Fibroblast of lung (primary cell): Measurements from ENCODE around the gene CASP1. TPM values are rescaled to one million over a fixed set of nuclear protein-coding genes. Genes with fewer than 3 reads are reported as not detected.

Experiments used
- DNase-seq, 2 donors: peaks; one replicate each; pipeline versions ENCODE4 v3.0.0 to v3.0.0-alpha.2; 2010; ENCODE audit warnings: low read depth in 2 of 2
- H2AFZ ChIP-seq: 2 replicates; pipeline ENCODE4 v1.5.1; 2012; ENCODE audit warnings: low read length, control low read depth, inconsistent platforms
- H3K27ac ChIP-seq: 2 replicates; pipeline ENCODE4 v1.5.1; 2011; ENCODE audit warnings: low read length, control low read depth; ENCODE audit not compliant: insufficient read depth
- H3K27me3 ChIP-seq: 2 replicates; pipeline ENCODE4 v1.5.1; 2011; ENCODE audit warnings: mild to moderate bottlenecking, low read length; ENCODE audit not compliant: control insufficient read depth, insufficient read depth
- H3K36me3 ChIP-seq: 2 replicates; pipeline ENCODE4 v1.5.1; 2011; ENCODE audit warnings: low read length; ENCODE audit not compliant: control insufficient read depth, insufficient read depth
- H3K4me1 ChIP-seq: 2 replicates; pipeline ENCODE4 v1.5.1; 2011; ENCODE audit warnings: low read length; ENCODE audit not compliant: control insufficient read depth, insufficient read depth; ENCODE audit errors: extremely low read depth
- H3K4me2 ChIP-seq: 2 replicates; pipeline ENCODE4 v1.5.1; 2011; ENCODE audit warnings: low read length, control low read depth; ENCODE audit not compliant: insufficient read depth; ENCODE audit errors: extremely low read depth
- H3K4me3 ChIP-seq, 4 experiments: fragments of 200-600 bp in 1 of 4; sonication (generic) in 1 of 4; replicated peaks in 1 of 4; 2 replicates each; pipeline ENCODE4 v1.5.1; 2011 to 2016; ENCODE audit warnings: low read length in 4 of 4, low read depth in 3 of 4, mild to moderate bottlenecking in 3 of 4, control low read depth in 2 of 4, inconsistent platforms in 1 of 4, mixed read lengths in 1 of 4; ENCODE audit not compliant: insufficient read depth in 1 of 4; ENCODE audit errors: control extremely low read depth in 1 of 4
- H3K79me2 ChIP-seq: 2 replicates; pipeline ENCODE4 v1.5.1; 2012; ENCODE audit warnings: mild to moderate bottlenecking, low read length, inconsistent platforms; ENCODE audit not compliant: control insufficient read depth, insufficient read depth
- H3K9ac ChIP-seq: 2 replicates; pipeline ENCODE4 v1.5.1; 2011; ENCODE audit warnings: mild to moderate bottlenecking, low read length, control low read depth; ENCODE audit not compliant: insufficient read depth
- H3K9me3 ChIP-seq: 2 replicates; pipeline ENCODE4 v1.5.1; 2012; ENCODE audit warnings: low read depth, low read length; ENCODE audit not compliant: control insufficient read depth, insufficient read depth
- H4K20me1 ChIP-seq: 2 replicates; pipeline ENCODE4 v1.5.1; 2011; ENCODE audit warnings: low read length; ENCODE audit not compliant: control insufficient read depth, insufficient read depth; ENCODE audit errors: extremely low read depth
- EZH2 ChIP-seq: IDR thresholded peaks from 2 replicates; pipeline ENCODE4 v1.5.1; 2012; ENCODE audit warnings: low read length, control low read depth, mild to moderate bottlenecking; ENCODE audit errors: missing control alignments
- polyA plus RNA-seq, 2 donors: library from polyadenylated mRNA; depleted of rRNA in 1 of 2; stranded (reverse) in 1 of 2; unstranded in 1 of 2; fragments of >200 nt; gene quantifications; 2 replicates each; pipeline ENCODE4 v1.2.1, GENCODE V29; 2011 to 2012; ENCODE audit warnings: missing spikeins in 1 of 2
- total RNA-seq: library from RNA; depleted of rRNA; stranded (reverse); fragments of >200 nt; gene quantifications from 2 replicates; pipeline ENCODE4 v1.2.1, GENCODE V29; 2014
- TF ChIP-seq, protein P1 (sequence below), 2 donors: IDR thresholded peaks in 1 of 2; conservative IDR thresholded peaks in 1 of 2; 1 replicate in 1 of 2; 2 replicates in 1 of 2; pipeline ENCODE4 v1.5.1; 2011 to 2012; ENCODE audit warnings: low read length in 2 of 2, control low read depth in 1 of 2, inconsistent platforms in 1 of 2, low read depth in 1 of 2, mild to moderate bottlenecking in 1 of 2

The CASP1 gene
- total and polyA plus RNA-seq, 2 donors (not counting 1 experiment from before 2014, with no cell fraction given) = 49.9 to 115 TPM

DNA sequence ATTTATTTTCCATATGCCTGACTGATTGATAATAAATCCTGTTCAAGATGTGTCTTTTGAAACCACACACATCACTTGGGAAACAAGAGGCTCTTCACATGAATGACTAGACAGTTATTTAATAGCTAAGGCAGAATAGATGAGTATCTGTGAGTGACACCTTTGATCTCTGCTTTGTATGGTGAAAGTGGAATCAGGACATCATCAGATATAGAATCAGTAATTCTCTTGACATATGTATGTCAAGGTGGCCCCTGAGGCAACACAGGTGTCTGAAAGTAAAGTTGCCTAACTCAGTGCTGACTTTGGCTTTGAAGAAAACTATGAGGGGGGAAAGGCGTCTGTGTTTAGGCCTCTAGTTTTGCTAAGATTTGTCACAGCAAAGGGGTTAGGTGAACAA, 55.1 kb downstream of the CASP1 start:
- Histone ChIP-seq H3K4me1 (no peaks in the 10 kb centered on the region), H3K4me2 (no peak overlapping the region), H4K20me1 (no peaks in the 10 kb centered on the region), H2AFZ (no peak overlapping the region), H3K27me3 (no peaks in the 10 kb centered on the region), H3K4me3 (no peak overlapping the region), H3K9me3 (no peaks in the 10 kb centered on the region), H3K9ac (no peak overlapping the region), H3K36me3 (no peaks in the 10 kb centered on the region), H3K27ac (no peak overlapping the region), H3K79me2 (no peaks in the 10 kb centered on the region)
- TF ChIP-seq, protein P1, sequence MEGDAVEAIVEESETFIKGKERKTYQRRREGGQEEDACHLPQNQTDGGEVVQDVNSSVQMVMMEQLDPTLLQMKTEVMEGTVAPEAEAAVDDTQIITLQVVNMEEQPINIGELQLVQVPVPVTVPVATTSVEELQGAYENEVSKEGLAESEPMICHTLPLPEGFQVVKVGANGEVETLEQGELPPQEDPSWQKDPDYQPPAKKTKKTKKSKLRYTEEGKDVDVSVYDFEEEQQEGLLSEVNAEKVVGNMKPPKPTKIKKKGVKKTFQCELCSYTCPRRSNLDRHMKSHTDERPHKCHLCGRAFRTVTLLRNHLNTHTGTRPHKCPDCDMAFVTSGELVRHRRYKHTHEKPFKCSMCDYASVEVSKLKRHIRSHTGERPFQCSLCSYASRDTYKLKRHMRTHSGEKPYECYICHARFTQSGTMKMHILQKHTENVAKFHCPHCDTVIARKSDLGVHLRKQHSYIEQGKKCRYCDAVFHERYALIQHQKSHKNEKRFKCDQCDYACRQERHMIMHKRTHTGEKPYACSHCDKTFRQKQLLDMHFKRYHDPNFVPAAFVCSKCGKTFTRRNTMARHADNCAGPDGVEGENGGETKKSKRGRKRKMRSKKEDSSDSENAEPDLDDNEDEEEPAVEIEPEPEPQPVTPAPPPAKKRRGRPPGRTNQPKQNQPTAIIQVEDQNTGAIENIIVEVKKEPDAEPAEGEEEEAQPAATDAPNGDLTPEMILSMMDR (conservative IDR thresholded peaks at IDR 0.05 in 1 of 2, IDR thresholded peaks at IDR 0.05 in 1 of 2; ENCODE audit: low read depth in 1 of 2, low read length in 2 of 2) = no peak
- no peak for TF ChIP-seq EZH2
- DNase-seq = no peak

Other genes starting within 250 kb of the CASP1 start
- 0.17 and 0.26 TPM in 2 replicates for gene CASP12, start 136.7 kb downstream of the CASP1 start, total RNA-seq
- 0.09 TPM in 1 of 2 replicates, not detected in the other for gene CASP12, start 136.7 kb downstream of the CASP1 start, polyA plus RNA-seq
- 196 TPM in 2 replicates for gene CASP4, start 66.6 kb downstream of the CASP1 start, total RNA-seq
- 204 and 217 TPM in 2 replicates for gene CASP4, start 66.6 kb downstream of the CASP1 start, polyA plus RNA-seq
- gene CASP5, start 12.0 kb downstream of the CASP1 start, total RNA-seq = 0.17 and 0.26 TPM in 2 replicates
- not detected in 2 replicates for gene CASP5, start 12.0 kb downstream of the CASP1 start, polyA plus RNA-seq
- 102 and 143 TPM in 2 replicates for gene CARD16, start 10.2 kb upstream of the CASP1 start, total RNA-seq
- gene CARD16, start 10.2 kb upstream of the CASP1 start, polyA plus RNA-seq = 97.2 and 114 TPM in 2 replicates
- not detected in 2 replicates for gene CARD18, start 104.6 kb upstream of the CASP1 start, total RNA-seq
- gene CARD18, start 104.6 kb upstream of the CASP1 start, polyA plus RNA-seq = not detected in 2 replicates